GM21619 (cell line): Measurements from ENCODE around the gene SMTN.
"Not testable (repeated sequence)": the region's sequence is repeated elsewhere in the genome, so short reads cannot be mapped to it uniquely, and the experiment has no call there.

Experiments used
- ATAC-seq: cut with Tn5 transposase; IDR thresholded peaks from one replicate; pipeline ENCODE4 v1.9.1; 2021; ENCODE audit not compliant: unreplicated experiment

SMTN gene

GRCh38 chr22:31103111-31103510 lies 22.0 kb downstream of the SMTN start:
- no peak for ATAC-seq

GRCh38 chr22:31103899-31104694 lies 23.0 kb downstream of the SMTN start:
- ATAC-seq: no peak

- no peak for ATAC-seq
These were observed 23.8 kb downstream of the SMTN start for GRCh38 chr22:31104869-31105268.

GRCh38 chr22:31105282-31105929 lies 24.3 kb downstream of the SMTN start:
- no peak for ATAC-seq

- no peak for ATAC-seq
These were observed 25.0 kb downstream of the SMTN start for GRCh38 chr22:31106001-31106571.

GRCh38 chr22:31106731-31107177 lies 25.6 kb downstream of the SMTN start:
- ATAC-seq: no peak

GRCh38 chr22:31107178-31107893 lies 26.2 kb downstream of the SMTN start, which contains the start of gene SELENOM:
Gene SELENOM, minus strand, starts transcription at chr22:31107568. Its CDS starts 63 bp downstream, at chr22:31107505.
- peak; percentile 83 for ATAC-seq

- no peak for ATAC-seq
These were observed 26.7 kb downstream of the SMTN start for GRCh38 chr22:31107894-31108218.

- ATAC-seq: not testable (repeated sequence)
These were observed 31.5 kb downstream of the SMTN start for GRCh38 chr22:31112547-31113091.

GRCh38 chr22:31118046-31118820 lies 37.1 kb downstream of the SMTN start:
- ATAC-seq: no peak

GRCh38 chr22:31119026-31119717 lies 38.1 kb downstream of the SMTN start:
- no peak for ATAC-seq

GRCh38 chr22:31120230-31120629 lies 39.1 kb downstream of the SMTN start:
- no peak for ATAC-seq

GRCh38 chr22:31120642-31121041 lies 39.5 kb downstream of the SMTN start:
- no peak for ATAC-seq

- no peak for ATAC-seq
These were observed 40.3 kb downstream of the SMTN start for GRCh38 chr22:31121403-31121802.

- no peak for ATAC-seq
These were observed 41.0 kb downstream of the SMTN start for GRCh38 chr22:31122196-31122531.

GRCh38 chr22:31122532-31123291 lies 41.6 kb downstream of the SMTN start, which contains the start of gene INPP5J:
Gene INPP5J, plus strand, starts transcription at chr22:31122966. Its CDS starts 49 bp downstream, at chr22:31123015.
- no peak for ATAC-seq

GRCh38 chr22:31123292-31123602 lies 42.1 kb downstream of the SMTN start:
- no peak for ATAC-seq

GRCh38 chr22:31124290-31124689 lies 43.2 kb downstream of the SMTN start:
- ATAC-seq: no peak

GRCh38 chr22:31124811-31125465 lies 43.8 kb downstream of the SMTN start:
- ATAC-seq: no peak
